ENCODE results near the gene RIPPLY1.
"Not testable (repeated sequence)": the region's sequence is repeated elsewhere in the genome, so short reads cannot be mapped to it uniquely, and the experiment has no call there.

RIPPLY1 gene

DNA sequence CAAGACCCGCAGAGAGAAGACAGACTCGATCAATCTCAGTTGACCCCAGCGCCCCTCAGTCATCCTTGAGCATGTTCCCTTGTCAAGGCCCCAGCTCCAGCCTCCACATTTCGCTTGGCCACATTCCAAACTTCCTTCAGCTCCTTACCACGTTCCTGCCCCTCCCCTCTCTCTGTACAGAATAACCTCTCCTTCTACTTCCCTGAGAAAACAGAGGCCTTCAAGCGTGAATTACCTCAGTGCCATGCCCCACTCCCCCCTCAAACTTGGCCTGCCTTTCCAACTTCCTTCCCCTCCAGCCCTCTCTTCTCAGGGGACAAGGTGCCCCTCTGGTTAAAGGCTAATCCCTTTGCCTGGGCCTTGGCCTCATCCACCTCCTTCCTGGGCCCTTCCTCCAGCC is 3.2 kb upstream of the RIPPLY1 start:
- DNase-seq (ENCODE audit: low read depth), result no peak

GRCh38 chrX:106905064-106905708 is 2.0 kb upstream of the RIPPLY1 start:
- no peak for DNase-seq (ENCODE audit: low read depth)

DNA sequence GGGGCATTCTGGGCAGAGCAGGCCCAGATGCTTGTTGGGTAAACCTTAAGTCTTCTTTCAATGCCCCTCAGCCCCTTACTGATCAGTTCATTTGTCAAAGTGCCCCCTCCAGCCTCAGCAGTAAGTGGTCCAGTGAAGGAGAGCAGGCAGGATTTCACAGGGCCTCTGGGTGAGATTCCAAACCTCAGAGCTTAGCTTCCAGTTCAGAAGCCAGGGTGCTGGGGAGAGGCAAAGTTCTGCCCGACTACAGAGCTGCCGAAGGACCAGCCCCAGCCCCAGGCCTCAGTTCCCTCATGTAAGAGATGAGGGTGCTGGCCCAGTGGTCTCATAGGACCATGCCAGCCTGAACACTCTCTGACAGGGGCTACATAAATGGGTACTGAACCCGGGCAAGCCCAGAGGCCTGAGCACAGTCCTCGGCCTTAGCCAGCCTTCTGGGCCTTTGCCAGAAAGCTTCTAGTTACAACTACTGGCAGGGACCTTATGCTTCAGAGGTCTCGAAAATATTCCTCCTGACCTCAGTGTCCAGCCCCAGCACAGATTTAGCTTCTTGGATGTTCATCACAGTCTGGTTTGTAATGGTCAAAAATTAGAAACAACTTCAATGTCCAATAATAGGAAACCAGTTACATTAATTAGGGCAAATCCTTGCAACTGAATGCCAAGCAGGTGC is 851 bp upstream of the RIPPLY1 start:
- DNase-seq (ENCODE audit: low read depth), result no peak

GRCh38 chrX:106902684-106903083 is 457 bp downstream of the RIPPLY1 start:
- DNase-seq (ENCODE audit: low read depth), result no peak

DNA sequence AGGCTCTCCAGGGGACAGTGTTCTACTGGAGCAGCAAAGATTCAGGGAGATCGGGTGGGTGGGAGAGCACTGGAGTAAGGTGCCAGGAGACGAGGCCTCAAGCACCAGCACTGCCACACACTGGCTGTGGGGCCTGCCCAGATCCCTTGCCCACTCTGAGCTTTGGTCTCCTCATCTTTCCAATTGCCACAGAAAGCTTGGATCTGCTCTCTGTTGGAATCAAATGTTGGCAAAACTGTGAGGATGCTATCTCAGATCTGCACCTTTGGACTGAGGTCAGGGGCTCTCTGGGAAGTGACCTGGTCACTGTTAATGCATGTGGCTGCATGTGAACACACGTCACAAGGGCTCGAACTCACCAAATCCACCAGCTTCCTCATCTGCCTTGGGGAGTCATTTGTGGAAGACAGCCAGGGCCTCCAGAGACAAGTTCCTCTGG is 1.3 kb downstream of the RIPPLY1 start:
- no peak for DNase-seq (ENCODE audit: low read depth)

- no peak for DNase-seq (ENCODE audit: low read depth)
These were observed 1.8 kb downstream of the RIPPLY1 start for GRCh38 chrX:106901341-106901740.

DNA sequence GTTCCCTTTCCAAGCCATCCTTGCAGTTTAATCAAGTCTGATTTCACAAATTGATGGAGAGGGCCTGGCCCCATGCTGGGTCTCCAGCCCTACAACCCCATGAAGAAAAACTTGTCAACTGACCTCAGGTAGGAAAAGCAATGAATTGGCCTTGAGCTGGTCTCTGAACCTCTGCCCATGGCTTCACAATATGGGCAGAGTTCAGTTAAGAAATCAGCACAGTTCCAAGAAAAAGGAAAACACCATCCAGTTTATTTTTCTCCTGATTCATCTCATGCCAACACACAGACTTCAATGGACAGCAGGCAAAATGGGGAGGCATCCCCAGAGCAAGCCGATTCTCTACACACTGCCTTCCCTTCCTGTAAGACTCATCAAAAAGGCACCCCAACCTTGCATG is 3.3 kb downstream of the RIPPLY1 start:
- no peak for DNase-seq (ENCODE audit: low read depth)

DNA sequence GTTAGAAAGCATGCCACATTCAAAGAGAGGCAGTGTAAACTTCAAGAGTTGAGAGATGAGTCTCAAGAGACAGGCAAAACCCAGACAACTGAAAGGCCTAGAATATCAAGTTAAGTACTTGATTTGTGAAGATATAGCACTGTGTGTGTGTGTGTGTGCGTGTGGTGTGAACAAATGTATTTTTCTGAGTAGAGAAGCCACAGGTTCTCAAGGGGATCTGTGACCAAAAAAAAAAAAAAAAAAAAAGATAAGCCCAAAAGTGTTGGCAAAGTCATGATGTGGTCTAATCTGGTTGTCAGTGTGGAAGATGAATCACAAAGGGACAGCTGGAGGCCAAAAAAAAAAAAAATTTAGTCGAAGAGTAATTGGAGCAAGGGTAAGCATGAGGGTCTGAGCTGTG is 3.9 kb downstream of the RIPPLY1 start:
- no peak for DNase-seq (ENCODE audit: low read depth)

DNA sequence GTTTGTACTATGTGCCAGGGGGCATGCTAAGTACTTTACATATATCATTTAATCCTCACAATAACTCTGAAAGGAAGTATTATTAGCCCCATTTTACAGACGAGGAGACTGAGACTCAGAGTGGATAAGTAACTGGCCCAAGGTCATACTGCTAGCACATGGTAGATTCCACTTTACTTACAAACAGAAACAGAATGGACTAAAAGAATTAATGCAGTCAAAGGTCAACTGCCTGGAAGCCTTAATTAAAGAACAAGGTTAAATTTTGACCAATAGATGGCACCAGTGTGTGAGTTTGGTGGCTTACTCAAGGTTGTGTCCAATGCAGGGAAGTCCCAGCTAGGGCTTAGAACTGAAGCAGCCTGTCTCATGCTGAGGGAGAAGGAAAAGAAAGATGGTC is 4.7 kb downstream of the RIPPLY1 start:
- no peak for DNase-seq (ENCODE audit: low read depth)

GRCh38 chrX:106897259-106897658 is 5.9 kb downstream of the RIPPLY1 start:
- no peak for DNase-seq (ENCODE audit: low read depth)

DNA sequence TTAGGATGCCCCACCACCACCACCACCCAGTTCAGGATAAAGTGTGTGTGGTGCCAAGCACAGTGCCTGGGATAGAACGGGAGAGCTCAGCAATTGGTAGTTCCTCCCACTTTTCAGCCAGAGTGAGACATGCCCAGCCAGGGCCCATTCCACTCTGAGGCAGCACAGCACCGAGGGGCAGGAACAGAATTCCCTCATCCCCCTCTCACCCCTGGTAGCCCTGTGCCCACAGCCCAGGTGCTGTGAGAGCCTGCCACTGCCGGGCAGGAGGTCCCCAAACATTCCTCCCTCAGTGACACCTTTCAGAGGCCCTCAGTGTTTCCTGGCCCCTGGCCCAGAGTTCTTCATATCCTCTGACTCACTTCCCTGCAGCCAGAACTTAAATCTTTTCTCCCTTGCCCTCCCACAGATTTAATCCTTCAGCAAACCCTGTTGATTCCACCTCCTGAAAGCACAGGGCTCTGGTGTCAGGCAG is 8.1 kb downstream of the RIPPLY1 start:
- DNase-seq (ENCODE audit: low read depth), result no peak

DNA sequence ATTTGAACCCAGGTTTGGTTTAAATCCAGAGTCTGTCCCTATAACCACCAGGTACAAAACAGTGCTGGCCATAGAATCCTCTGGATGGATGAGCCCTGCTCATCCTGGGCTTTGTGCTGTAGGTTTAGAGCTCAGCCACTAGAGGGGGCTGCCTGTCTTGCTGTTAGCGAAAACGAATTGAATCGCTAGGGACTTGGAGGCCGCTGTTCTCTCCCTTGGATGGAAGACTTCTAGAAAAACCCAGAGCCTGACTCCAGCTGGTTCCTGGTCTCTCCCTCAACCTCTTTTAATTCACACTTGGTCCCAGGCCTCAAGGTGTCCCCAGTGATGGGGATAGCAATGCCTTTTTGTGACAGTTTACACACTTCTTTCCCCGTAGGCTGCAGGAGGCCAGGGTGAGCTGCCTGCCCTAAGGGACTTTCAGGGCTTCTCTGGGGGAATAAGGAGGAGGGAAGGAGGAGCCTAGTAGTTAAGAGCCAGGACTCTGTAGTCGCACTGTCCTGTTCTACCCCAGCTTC is 8.7 kb downstream of the RIPPLY1 start:
- DNase-seq (ENCODE audit: low read depth), result no peak

GRCh38 chrX:106891762-106892460 is 11.2 kb downstream of the RIPPLY1 start:
- DNase-seq (ENCODE audit: low read depth), result no peak

- no peak for DNase-seq (ENCODE audit: low read depth)
These were observed 13.7 kb downstream of the RIPPLY1 start for GRCh38 chrX:106889468-106889867.

DNA sequence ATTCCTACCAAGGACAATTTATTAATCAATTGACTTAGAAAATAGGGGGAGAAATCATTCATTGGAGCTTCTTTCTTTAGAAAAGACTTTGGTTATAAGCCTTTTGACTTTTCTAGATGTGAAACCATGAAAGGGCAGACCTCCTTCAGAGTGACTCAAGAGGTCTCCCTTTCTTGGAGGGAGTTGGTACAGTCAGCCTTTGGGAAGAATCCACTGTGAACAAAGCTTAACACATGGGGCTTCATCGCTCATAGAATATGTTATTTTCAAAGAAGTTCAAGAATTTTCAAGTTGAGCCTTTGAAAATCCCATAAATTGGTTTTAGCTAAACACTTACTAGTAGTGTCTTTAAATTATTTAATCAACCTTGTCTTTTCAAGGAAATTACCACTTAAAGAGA is 28.0 kb downstream of the RIPPLY1 start:
- no peak for DNase-seq (ENCODE audit: low read depth)

GRCh38 chrX:106874075-106874474 is 29.1 kb downstream of the RIPPLY1 start:
- DNase-seq (ENCODE audit: low read depth), result no peak

GRCh38 chrX:106872796-106873195 is 30.3 kb downstream of the RIPPLY1 start:
- DNase-seq (ENCODE audit: low read depth), result not testable (repeated sequence)

DNA sequence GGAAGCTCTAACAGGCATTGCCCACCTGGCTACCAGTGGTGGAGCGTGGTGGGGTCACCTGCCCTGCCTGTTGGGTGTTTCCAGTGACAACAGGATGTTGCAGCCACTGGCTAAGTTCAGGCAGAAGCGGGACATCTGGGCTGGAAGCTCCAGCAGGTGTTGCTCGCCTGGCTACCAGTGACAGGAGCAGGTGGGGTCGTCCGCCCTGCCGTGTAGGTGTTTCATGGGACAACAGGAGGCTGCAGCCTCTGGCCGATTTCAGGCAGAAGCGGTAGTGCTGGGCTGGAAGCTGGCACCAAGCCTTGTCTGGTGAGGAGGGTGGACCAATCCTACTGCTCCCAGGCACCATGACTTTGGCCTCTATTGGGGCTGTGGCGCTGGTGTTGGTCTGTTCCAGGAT is 39.4 kb downstream of the RIPPLY1 start:
- DNase-seq (ENCODE audit: low read depth), result no peak

GRCh38 chrX:106862972-106863688 is 40.0 kb downstream of the RIPPLY1 start:
- DNase-seq (ENCODE audit: low read depth), result no peak

All from T-helper 22 cell (primary cell).